Myocyte (in vitro differentiated cells): ENCODE data around the gene CHD5. TPM values are rescaled to one million over a fixed set of nuclear protein-coding genes. Genes with fewer than 3 reads are reported as not detected.
"Not testable (repeated sequence)": the region's sequence is repeated elsewhere in the genome, so short reads cannot be mapped to it uniquely, and the experiment has no call there.

ENCODE experiments used
- DNase-seq: peaks from one replicate; pipeline ENCODE4 v3.0.0-alpha.2; 2012; ENCODE audit warnings: low read depth
- polyA plus RNA-seq: library from polyadenylated mRNA; unstranded; fragments of >200 nt; gene quantifications from one replicate; pipeline ENCODE4 v1.2.1, GENCODE V29; 2012; ENCODE audit warnings: missing spikeins
- total RNA-seq: library from RNA; depleted of rRNA; stranded (reverse); fragments of >200 nt; gene quantifications from 2 replicates; pipeline ENCODE4 v1.2.3, GENCODE V29; 2014

The CHD5 gene
- 0.10 TPM in 1 of 2 replicates, not detected in the other for total RNA-seq
- polyA plus RNA-seq, result 0.03 TPM

DNA sequence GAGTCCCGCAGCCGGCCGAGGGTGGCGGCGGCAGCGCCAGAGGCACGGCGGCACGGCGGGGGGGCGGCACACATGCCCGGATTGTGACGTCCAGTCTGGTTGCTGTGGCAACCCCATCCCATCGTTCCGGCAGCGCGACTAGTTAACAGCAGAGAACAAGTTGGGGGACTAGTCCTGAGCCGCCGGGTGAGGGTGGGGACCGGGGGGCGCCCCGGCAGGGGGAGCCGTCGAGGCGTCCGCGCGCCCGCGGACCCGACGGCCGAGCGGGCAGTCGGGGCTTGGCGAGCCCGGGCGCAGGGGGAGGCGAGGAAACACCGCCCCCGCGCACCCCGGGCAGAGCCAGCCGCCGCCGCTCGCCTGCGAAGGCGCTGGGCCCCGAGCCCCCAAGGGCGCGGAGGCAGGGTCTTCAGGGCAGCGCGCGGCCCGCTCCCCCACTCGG, at the start of gene CHD5:
CHD5 (minus strand) TSS at position 54 of the 439 bp plus-strand sequence. CDS start 298 bp downstream, outside the sequence.
- no peak for DNase-seq

DNA sequence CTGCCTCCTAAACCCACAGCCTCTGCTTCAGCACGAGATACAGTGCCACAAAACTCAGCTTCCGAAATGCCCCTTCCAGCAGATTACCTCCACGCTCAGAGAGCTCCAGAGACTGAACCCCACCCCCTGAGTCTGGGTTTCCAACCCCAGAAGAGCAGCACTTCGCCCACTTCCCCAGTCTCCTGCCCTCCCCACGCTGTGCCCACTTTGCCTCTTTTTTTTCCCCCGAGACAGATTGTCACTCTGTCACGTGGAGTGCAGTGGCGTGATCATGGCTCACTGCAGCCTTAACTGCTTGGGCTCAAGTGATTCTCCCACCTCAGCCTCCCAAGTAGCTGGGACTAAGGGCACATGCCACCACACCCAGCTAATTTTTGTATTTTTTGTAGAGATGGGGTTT, 45.5 kb upstream of the CHD5 start:
- no peak for DNase-seq

DNA sequence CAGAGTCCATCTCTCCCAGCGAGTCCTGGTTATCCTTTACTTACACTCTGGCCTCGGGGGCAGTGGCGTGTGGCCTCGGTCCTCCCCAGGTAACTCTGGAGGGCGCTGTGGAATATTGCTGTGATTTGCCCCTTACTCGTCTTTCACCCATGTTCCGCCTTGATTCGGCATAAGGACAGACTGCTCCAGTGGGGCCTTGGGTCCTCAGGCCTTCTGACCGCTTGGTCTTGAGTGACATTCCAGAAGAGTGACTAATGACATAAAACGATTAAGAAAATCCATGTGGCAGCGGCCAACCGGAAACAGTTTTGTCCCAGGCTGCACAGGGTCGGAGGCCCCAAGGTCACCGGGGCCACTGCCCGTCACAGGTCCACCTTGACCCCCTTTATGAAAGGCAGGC, 44.6 kb upstream of the CHD5 start:
- DNase-seq, result no peak

DNA sequence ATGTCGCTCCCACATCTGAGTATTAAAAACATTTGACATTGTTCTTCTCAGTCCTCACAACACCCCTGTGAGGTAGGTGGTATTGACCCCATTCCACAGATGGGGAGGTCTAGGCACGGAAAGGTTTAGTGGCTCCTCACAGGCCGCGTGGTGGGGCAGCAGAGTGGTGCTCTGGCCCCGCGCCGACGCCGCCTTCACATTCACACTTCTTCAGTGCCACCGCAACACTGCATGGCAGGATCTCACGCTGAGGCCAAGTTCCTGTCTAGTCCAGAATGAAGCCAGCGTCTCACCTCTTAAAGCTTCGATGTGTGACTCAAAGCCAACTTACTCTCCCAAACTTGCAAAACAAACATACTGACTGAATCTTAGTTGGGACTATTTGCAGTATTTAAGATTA, 43.5 kb upstream of the CHD5 start:
- DNase-seq, result no peak

DNA sequence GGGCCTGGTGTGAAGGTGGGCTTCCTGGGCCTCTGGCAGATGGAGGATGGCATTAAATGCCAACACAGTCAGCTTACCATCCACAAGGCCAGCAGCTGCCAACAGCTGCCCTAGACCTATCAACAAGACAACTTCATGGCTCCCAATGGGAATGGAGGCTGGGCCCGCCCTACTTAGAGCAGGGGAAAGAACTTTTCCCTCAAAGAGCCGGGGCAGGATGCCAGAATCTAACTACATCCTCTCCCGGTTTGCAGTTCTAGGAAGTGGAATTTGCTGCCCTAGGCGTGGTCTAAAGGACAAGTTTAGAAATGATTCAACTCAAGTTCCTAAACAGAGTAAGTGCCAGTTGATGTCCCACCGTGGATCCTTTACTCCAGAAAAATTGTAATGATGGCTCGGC, 42.5 kb upstream of the CHD5 start:
- peak; percentile 90 for DNase-seq

DNA sequence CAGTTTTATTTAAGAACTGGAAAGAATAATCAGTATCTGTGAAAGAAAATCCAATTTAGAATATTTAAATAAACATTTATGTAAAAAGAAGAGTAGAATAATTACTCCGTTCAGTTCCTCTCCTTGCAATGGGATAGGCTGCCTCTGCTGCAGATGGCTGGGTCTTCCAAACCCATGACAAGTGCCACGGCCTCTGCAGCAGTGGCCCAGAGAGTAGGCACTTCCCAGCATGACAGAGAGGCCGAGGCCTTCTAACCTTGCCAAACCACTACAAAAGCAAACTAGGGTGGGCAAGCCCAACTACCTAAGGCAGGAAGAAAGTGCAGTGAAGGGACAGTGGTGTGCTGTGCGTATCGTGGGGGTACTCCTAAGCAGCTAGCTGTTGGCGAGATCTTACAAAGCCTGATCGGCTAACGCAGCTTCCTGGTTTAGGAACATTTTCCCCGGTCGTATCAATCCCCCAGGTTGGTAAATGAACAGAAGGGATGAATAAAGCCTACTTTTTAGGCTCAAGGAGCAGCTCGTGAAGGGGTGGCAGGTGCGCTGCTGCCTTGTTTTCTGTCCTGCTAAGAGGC, 41.2 kb upstream of the CHD5 start:
- DNase-seq, result no peak

DNA sequence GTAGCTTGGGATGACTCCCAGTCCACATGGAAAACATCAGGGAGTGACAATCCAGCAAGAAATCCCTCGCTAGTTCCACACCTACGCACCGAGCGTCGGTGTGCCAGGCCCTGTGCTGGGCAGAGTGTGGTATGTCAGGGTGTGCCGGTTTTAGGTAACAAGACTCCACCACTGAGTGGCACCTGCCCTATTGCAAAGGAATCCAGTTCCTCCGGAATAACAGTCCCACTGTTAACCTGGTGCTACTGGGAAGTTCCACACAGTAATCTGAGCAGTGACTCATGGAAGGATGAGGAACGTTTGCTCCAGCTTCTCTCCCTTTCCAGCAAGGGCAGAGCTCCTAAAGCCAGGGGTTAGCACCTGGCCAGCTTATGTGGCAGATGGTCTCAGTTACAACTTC, 40.1 kb upstream of the CHD5 start:
- DNase-seq, result no peak

DNA sequence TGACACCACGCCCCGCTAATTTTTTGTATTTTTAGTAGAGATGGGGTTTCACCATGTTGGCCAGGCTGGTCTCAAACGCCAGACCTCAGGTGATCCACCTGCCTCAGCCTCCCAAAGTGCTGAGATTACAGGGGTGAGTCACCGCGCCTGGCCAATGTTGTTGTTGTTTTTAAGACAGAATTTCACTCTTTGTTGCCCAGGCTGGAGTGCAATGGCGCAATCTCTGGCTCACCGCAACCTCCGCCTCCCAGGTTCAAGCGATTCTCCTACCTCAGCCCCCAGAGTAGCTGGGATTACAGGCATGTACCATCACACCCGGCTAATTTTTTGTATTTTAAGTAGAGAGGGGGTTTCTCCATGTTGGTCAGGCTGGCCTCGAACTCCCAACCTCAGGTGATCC, 39.5 kb upstream of the CHD5 start:
- DNase-seq, result not testable (repeated sequence)

DNA sequence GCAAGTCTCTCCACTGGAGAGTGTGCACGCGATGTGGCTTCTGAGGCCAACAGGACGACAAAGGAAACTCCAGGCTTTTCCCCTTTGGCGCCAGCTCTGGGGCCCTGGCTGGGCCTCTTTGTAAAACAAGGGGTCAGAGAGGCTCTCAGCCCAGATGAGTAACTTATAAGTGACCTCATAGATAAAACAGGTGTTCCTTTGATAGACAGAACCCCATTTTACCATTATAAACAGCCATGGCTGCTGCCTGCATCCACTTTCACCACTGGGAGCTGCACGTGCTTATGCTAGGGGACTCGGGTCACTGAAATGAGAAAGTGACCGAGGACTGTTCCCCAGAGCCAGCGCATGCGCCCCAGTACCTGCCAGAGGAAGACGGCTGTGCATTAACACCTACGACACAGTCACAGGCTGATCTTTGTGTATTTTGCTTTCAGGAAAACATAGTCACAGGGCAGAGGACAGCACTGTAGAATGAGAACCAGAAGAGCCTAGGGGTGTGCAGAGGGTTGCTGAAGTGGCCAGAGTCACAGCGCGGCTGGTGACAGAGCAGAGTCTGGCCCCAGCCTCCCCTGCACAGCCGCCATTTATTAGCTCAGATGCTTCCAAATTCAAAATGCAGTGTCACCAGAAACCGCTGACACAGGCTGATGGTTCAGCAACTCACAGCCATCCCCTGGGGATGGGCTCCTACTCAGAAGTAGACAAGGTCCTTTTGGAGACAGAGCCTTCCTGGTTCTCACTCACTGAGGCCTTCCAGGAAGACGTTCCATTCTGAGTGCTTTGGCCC, 38.4 kb upstream of the CHD5 start:
- DNase-seq, result no peak

DNA sequence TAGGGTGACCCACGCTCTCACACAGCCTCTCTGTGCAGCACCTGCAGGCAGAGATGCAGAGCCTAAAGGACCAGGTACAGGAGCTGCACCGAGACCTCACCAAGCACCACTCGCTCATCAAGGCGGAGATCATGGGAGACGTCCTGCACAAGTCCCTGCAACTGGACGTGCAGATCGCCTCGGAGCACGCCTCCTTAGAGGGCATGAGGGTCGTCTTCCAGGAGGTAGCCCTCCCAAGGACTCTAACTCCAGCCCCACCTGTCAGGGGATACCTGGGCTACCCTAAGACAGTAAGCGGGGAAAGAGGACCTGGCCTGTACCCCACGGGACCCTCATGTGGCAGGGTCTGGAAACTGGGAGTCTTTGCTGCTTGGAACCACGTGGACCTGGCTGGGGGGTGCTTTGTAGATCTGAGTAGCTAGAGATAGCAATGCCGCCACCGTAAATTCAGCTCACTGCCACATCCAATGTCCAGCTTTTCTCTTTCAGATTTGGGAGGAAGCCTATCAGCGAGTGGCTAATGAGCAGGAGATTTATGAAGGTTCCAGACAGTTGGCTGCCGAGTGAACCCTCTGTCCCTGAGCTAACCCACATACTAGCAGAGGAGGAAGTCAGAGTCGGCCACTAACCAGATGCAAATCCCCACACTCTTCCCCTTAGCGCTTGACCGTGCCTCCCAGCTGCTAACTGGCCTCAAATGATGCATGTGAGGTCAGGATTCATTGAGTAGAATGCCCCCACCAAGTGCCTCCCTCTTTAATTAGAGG, 32.3 kb upstream of the CHD5 start:
- DNase-seq, result no peak

DNA sequence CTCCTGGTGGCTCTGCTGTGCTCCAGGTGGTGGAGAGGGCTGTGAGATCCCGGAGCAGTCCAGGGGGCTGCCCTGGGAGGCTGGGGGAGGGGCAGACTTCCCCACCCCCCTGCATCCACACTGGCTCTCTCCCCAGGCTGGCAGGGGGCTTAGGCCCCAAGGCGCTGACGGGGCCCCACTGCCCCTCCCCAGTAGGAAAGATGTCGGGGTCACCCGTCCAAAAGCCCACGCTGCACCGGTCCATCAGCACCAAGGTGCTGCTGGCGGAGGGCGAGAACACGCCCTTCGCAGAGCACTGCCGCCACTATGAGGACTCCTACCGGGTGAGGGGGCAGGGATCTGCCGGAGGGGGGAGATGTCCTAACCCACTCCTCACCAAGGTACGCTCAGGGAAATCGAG, 31.6 kb upstream of the CHD5 start:
- no peak for DNase-seq

DNA sequence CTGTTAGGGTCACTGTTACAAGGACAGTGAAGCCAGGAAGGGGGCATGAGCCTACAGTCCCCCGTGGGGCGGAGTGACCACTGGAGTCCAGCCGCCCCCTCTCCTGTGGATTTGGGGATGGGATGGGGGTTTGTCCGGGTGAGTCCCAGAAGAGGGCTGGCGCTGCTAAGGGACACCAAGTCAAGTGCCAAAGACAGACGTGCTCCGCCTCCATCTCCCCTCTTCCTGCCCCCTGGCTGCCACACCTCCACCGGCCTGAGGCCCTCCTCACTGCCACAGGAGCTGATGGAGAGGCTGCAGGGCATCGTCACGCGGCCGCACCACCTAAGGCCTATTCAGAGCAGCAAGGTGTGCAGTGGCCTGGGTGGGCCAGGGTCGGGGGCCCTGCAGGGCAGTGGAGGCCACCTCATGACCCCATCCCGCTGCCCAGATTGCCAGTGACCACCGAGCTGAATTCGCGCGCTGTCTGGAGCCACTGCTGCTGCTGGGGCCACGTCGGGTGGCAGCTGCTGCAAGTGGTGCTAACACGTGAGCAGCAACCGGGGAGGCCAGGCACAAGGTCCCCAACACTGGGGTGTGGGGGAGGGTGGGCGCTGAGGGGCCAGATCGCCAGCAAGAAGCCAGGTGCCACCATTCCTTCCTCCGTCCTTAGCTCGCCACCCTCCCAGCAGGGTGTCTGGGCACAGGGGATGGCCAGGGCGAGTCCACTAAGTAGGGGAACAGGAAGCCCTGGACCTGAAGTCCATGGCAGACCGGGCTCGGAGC, 30.7 kb upstream of the CHD5 start:
- no peak for DNase-seq

DNA sequence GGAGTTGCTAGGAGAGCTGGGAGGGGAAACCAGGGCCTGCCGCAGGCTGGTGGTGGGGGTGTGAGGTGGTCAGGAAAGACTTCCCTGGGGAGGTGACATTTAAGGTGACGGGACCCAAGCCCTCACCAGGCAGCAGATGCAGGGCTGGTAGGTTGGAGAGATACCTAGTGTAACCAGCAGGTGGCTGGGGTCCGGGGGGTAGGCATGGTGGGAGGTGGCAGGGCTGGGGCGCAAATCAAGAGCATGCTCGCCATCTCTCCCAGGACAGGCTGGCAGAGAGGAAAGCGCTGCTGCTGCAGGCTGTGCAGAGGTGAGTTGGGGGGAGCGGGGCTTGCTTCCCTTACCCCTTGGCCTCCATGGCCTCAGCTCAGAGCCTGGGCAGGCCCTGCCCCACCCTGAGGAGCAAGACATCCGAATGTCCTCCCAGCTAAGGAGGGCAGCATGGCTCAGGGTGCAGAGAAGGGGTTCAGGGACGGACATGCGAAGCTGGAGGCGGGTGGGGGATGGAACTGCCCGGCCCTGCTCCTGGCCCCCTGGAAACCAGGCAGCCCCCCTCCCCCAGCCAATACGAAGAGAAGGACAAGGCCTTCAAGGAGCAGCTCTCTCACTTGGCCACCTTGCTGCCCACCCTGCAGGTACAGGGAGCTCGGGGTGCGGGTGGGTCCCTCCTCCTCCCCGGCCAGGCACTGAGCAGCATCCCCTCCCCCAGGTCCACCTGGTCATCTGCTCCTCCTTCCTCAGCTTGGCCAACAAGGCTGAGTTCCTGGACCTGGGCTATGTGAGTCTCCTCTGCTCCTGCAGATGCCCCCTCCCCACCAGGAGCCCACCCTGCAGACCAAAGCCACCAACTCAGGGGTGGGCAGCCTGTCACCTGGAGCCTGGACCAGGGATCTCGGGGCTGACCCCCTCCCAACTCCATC, 29.8 kb upstream of the CHD5 start:
- no peak for DNase-seq

DNA sequence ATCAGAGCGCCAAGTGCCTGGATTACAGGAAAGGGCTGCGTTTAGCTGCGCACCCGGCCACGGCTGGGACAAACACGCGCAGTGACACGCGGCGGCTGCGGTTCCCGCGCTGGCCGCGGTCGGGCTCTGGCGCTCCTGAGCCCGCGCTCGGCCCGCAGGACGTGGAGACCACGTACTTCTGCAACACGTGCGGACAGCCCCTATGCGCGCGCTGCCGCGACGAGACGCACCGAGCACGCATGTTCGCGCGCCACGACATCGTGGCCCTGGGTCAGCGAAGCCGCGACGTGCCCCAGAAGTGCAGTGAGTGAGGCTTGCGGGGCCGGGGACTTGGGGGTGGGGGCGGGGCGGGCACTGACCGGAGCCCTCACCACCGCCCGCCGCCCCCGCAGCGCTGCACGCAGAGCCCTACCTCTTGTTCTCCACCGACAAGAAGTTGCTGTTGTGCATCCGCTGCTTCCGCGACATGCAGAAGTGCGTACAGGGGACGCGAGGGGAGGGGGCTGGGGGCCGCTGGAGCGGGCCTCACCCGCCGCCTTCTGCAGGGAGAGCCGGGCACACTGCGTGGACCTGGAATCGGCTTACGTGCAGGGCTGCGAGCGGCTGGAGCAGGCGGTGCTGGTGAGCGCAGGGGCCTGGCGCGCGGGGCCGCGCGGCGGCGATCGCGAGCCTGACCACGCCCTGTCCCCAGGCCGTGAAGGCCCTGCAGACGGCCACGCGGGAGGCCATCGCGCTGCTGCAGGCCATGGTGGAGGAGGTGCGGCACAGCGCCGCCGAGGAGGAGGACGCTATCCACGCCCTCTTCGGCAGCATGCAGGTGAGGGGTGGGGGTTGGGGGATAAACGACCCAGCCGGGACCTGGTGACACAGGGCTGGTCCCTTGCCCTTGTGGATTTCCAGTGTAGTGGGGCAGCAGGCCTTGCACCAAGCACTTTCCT, 28.9 kb upstream of the CHD5 start:
- peak; percentile 43 for DNase-seq

DNA sequence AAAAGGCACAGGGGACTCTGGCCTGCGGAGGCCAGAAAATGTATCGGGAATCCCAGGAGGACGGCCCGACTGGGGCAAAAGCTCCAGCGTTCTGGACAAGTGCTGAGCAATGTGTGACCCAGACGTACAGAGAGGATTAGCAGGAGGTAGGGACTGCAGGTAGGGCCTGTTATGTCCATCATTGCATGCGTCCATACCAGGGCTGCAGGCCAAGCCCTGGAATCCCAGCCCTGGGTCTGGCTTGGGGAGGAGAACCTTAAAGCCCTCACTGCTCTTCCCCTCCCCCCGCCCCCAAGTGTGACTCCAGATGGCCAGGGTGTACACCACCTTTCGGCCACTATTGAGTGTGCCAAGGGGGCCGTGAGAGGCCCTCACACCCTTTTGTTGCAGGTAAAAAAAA, 27.8 kb upstream of the CHD5 start:
- no peak for DNase-seq

DNA sequence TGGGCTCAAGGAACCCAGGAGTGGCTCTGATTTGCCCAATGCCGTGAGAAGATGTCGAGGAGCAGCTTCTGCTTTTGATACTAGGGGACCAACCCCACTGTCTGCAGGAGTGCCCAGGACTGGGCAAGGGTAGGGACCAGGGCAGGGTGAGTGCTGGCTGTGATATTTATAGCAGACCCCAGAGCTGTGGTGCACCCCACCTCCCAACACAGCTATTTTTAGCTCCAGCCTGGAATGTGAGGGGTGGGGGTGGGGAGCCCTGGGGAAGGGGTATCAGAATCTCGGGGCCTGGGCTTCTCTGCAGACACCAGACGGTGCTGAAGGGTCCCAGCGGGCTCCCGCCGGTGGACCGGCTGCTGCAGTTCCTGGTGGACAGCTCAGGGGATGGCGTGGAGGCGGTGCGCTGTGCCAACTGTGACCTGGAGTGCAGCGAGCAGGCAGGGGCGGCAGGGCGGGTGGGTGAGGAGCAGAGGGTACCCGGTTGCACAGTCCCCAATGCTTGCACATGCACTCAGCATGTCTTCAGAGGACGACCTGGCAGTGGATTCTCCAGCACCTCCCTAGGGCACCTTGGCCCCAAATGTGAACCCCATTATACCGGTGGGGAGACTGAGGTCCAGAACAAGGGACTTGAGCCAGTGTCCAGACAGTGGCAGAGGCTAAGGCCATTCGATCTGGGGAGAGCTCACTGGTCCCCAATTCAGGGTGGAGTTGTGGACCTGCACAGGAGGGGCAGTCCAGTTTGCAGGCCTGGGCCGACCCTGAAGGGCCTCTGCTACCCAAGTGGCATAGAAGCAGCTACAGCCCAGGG, 27.2 kb upstream of the CHD5 start:
- DNase-seq, result no peak

DNA sequence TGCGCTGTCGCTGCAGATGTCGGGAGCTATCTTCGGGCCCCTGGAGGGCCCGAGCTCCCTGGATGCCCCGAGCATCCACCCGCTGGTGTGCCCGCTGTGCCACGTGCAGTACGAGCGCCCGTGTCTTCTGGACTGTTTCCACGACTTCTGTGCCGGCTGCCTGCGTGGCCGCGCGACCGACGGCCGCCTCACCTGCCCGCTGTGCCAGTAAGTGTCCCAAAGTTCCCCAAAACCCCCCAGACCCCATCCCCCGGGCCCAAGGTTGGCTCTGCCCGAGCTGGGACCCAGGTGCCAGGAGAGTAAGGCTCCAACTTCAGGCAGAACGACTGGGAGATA, 26.4 kb upstream of the CHD5 start:
- no peak for DNase-seq

DNA sequence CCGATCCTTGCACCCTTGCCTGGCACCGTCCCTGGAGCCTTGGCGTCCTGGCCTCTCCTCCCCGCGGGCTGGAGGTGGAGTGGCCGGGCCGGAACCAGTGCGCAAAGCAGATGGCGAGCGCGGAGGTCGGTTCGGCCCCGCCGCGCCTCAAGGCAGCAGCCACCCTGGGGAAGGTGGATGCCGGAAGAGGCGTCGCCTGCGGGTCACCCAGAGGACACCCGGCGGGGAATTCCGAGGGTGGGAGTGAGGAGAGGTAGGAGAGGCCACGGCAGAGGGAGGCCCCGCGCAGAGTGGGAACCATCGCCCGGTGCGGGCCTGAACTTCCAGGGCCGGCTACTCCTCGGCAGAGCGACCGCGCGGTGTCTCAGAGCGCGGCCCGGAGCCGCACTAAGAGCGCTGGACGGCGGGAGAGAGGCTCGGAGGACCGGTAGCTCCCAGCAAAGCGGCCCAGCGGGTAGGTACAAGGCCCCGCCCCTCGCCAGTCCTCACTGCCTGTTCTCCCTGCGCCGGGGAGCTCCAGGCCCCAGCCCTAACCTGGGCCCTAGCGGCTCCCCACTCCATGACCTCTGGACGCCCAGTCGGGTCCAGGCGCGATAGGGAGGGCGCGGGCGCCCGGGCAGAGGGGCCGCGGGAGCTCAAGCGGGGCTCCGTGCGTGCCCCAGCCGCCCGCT, 25.9 kb upstream of the CHD5 start, which contains the start of gene RNF207:
RNF207 (plus strand) TSS at position 271 of the 671 bp plus-strand sequence. CDS start 417 bp downstream, outside the sequence.
- DNase-seq, result no peak
